Right forelimb (tissue), 1 donor: ENCODE data around the gene TEX19.

Source experiments
- DNase-seq: peaks from one replicate; pipeline ENCODE4 v3.0.0-alpha.2; 2018

TEX19 gene

GRCh38 chr17:82412535-82413520 lies 53.8 kb downstream of the TEX19 start:
- DNase-seq, result no peak
